Spleen (tissue), 11 donors: ENCODE measurements around the gene CCDC74A. TPM values are rescaled to one million over a fixed set of nuclear protein-coding genes. Genes with fewer than 3 reads are reported as not detected.
"Not testable (repeated sequence)": the region's sequence is repeated elsewhere in the genome, so short reads cannot be mapped to it uniquely, and the experiment has no call there.

Experiments used
- DNase-seq: peaks from one replicate; pipeline ENCODE4 v3.0.0-alpha.2; 2020
- H3K27ac ChIP-seq, 8 donors: fragments of 200-600 bp; sonication (generic) in 7 of 8; 1 replicate in 4 of 8; 2 replicates in 4 of 8; pipeline versions ENCODE4 v1.5.0 to v1.8.0; 2016 to 2021; ENCODE audit warnings: inconsistent platforms in 4 of 8, mild to moderate bottlenecking in 4 of 8, moderate library complexity in 1 of 8
- H3K27me3 ChIP-seq, 7 donors: fragments of 200-600 bp; sonication (generic) in 6 of 7; replicated peaks in 1 of 7; 1 replicate in 4 of 7; 2 replicates in 3 of 7; pipeline versions ENCODE4 v1.5.0 to v1.8.0; 2016 to 2021; ENCODE audit warnings: inconsistent platforms in 3 of 7, mild to moderate bottlenecking in 1 of 7
- H3K36me3 ChIP-seq, 6 donors: fragments of 200-600 bp; sonication (generic) in 5 of 6; 1 replicate in 4 of 6; 2 replicates in 2 of 6; pipeline versions ENCODE4 v1.5.0 to v1.8.0; 2016 to 2021; ENCODE audit warnings: inconsistent platforms in 2 of 6
- H3K4me1 ChIP-seq, 6 donors: fragments of 200-600 bp; sonication (generic) in 5 of 6; 1 replicate in 3 of 6; 2 replicates in 3 of 6; pipeline versions ENCODE4 v1.5.0 to v1.8.0; 2016 to 2021; ENCODE audit warnings: inconsistent platforms in 3 of 6
- H3K4me3 ChIP-seq, 8 donors: fragments of 200-600 bp; sonication (generic) in 7 of 8; 1 replicate in 4 of 8; 2 replicates in 4 of 8; pipeline versions ENCODE4 v1.5.0 to v1.8.0; 2016 to 2021; ENCODE audit warnings: inconsistent platforms in 4 of 8, mild to moderate bottlenecking in 4 of 8, moderate library complexity in 2 of 8
- H3K9me3 ChIP-seq, 8 donors: fragments of 200-600 bp; sonication (generic) in 7 of 8; 1 replicate in 4 of 8; 2 replicates in 4 of 8; pipeline versions ENCODE4 v1.5.0 to v1.8.0; 2016 to 2021; ENCODE audit warnings: inconsistent platforms in 4 of 8
- POLR2A ChIP-seq, 3 donors: fragments of 450-650 bp; IDR thresholded peaks; one replicate each; pipeline ENCODE4 v1.5.1; 2017; ENCODE audit warnings: antibody characterized with exemption in 3 of 3, mild to moderate bottlenecking in 1 of 3
- POLR2AphosphoS5 ChIP-seq, 3 donors: sonication (generic); formaldehyde crosslinking; IDR thresholded peaks; one replicate each; pipeline ENCODE4 v1.5.1; 2017; ENCODE audit warnings: antibody characterized with exemption in 3 of 3
- WGBS, 5 donors: extraction: QIAGEN DNeasy Blood & Tissue Kit in 3 of 5; methylation state at CpG; one replicate each; pipeline versions ENCODE4 v1.1.5 to v1.1.7; 2013 to 2018; 5-methylcytosine and 5-hydroxymethylcytosine counted together
- intact Hi-C: fragments of 100-400 bp; cut with DNase I; formaldehyde crosslinking; loops from one replicate; pipeline ENCODE4 v1.15.0; 2023; ENCODE audit warnings: low total_unique reads
- polyA plus RNA-seq, 3 donors: library from polyadenylated mRNA; stranded (reverse); fragments of 200-250 nt; gene quantifications; one replicate each; pipeline ENCODE4 v1.2.1, GENCODE V29; 2013
- total RNA-seq, 7 donors: library from RNA; depleted of rRNA in 3 of 7; stranded (reverse); fragments of >200 nt in 3 of 7; fragmentation: NEBNext Ultra II Directional in 4 of 7; extraction: Animal tissue kit (Norgen Biotek cat#: 25700) in 4 of 7; gene quantifications; one replicate each; pipeline versions ENCODE4 v1.1.0 to v1.2.1, GENCODE V29; 2016 to 2021
- TF ChIP-seq, protein P1 (sequence below), 11 experiments: fragments of 200-600 bp in 7 of 11; fragments of 450-650 bp in 4 of 11; sonication (generic) in 4 of 11; IDR thresholded peaks in 8 of 11; conservative IDR thresholded peaks in 3 of 11; 1 replicate in 7 of 11; 2 replicates in 4 of 11; pipeline versions ENCODE4 v1.4.0 to v1.8.0; 2016 to 2021; ENCODE audit warnings: antibody characterized with exemption in 11 of 11, inconsistent platforms in 4 of 11, mild to moderate bottlenecking in 1 of 11
- donor health status: healthy with polysubstance abuse.
- donor health status: DM: no; HTN: no; CAD: no; lungs with moderate emphysema.
- donor health status: DM: no; HTN: no; CAD: no.
- donor health status: Bipolar disorder and iron deficiency.
- donor health status: healthy.
- donor health status: DM: no; HTN: no; CAD: no.
- donor health status: DM: yes; HTN: yes; CAD: no.

The CCDC74A gene
- total and polyA plus RNA-seq, 10 donors: 0.44 to 3.7 (median 1.1) TPM

DNA sequence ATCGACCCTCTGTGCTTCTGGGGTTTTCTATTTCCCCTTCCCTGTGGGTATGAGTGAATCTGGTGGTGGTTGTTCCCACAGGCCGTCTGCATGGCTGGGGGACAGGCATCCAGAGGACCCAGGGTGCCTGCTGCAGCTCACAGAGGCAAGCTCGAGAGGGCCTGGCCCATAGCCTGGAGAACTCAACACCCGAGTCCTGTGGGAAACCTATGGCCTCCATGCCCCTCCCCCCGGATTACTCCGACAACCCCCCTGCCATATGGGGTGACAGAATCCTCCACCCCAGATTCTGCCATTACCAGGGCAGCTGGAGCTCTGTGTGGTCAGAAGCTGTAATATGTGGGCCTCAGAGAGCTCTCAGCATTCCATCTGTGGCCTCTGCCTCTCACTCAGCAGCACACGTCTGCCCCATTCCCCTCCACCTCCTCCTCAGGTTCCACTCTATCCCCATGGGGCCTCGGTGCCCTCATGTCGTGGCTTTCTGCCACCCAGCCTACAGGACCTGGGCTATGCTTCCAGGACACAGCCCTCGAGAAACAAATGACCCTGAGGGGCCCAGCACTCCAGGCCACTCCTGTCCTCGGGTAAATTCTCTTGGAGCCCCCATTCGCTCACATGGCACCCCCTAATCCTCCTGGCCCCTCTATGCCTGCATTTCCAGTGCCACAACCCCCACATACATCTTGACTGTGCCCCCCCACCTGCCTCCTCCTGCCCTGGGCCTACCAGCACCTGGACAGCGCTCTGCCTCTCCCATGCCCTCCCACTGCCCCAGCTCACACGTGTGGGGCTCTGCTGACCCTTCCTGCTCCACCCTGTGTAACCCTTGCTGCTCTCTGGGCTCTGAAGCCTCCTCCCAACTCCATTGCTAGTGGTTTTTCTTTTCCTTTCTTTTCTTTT lies 39.1 kb upstream of the CCDC74A start:
- WGBS, 5 donors: 82 to 89% (median 84%) methylated on average over 14 of the region's 14 CpGs
- Histone ChIP-seq H3K4me1 (peaks cover 6 to 29% (median 17%) of the 10 kb centered on the region in 6 donors), H3K4me3 (no peak overlapping the region), H3K36me3 (peaks cover 0 to 28% (median 3%) of the 10 kb centered on the region in 6 donors), H3K27ac (no peak overlapping the region), H3K9me3 (no peaks in the 10 kb centered on the region), H3K27me3 (no peaks in the 10 kb centered on the region)
- intact Hi-C loops: no loop called here
- TF ChIP-seq, protein P1, sequence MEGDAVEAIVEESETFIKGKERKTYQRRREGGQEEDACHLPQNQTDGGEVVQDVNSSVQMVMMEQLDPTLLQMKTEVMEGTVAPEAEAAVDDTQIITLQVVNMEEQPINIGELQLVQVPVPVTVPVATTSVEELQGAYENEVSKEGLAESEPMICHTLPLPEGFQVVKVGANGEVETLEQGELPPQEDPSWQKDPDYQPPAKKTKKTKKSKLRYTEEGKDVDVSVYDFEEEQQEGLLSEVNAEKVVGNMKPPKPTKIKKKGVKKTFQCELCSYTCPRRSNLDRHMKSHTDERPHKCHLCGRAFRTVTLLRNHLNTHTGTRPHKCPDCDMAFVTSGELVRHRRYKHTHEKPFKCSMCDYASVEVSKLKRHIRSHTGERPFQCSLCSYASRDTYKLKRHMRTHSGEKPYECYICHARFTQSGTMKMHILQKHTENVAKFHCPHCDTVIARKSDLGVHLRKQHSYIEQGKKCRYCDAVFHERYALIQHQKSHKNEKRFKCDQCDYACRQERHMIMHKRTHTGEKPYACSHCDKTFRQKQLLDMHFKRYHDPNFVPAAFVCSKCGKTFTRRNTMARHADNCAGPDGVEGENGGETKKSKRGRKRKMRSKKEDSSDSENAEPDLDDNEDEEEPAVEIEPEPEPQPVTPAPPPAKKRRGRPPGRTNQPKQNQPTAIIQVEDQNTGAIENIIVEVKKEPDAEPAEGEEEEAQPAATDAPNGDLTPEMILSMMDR (IDR thresholded peaks at IDR 0.05 in 8 of 11, conservative IDR thresholded peaks at IDR 0.05 in 3 of 11): no peak
- TF ChIP-seq POLR2A (IDR thresholded peaks at IDR 0.05): no peak
- no peak for TF ChIP-seq POLR2AphosphoS5 (IDR thresholded peaks at IDR 0.05)
- DNase-seq: no peak

DNA sequence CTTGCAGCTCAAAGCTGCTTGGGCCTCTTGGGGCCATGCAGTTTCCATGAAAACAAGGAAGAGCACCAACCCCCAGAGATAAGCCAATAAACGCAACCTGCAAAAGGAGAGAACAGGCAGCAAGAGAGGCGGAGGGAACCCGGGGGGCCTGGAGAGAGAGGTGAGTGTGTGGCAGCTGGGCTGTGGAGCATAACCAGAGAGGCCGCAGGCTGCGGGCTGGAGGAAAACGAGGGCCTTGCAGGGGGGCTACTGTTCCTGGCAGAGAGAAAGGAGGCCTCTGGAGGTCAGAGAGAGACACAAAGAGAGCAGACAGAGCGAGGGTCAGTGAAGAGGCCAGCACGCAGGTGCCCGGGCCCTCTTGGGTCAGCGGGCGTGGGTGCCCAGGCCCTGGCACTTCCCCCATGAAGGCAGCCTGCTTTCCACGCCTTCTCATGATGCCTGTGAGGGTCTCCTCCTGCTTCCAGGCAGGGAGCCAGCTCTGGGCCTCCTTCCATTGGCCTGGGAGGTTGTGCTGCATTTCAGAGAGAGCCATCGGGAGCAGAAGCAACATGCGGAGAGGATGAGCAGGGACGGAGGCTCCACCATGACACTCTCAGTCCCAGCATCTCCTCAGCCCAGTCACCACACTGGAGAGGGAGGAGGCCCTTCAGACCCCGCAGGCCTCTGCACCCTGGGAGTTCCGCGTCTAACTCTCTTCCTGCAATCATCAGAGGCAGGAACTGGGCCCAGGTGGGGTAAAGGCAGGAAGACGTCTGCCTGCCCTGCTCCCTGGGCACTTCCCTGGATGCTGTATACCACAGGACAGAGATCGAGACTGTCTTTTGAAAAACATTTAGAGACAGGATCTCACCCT lies 36.8 kb upstream of the CCDC74A start:
- H3K27me3 ChIP-seq, H3K9me3 ChIP-seq, intact Hi-C loops: not testable (repeated sequence)
- Histone ChIP-seq H3K4me1 (peaks cover 15 to 52% (median 37%) of the 10 kb centered on the region in 6 donors), H3K27ac (peak overlapping the region in 4 of 8 donors; percentile 6 to 96 (median 50)), H3K36me3 (peaks cover 0 to 18% (median 0%) of the 10 kb centered on the region in 6 donors), H3K4me3 (peak overlapping the region; percentile 6 to 93 (median 80))
- 60 to 76% (median 67%) methylated on average over 16 to 20 of the region's 20 CpGs for WGBS, 5 donors
- peak; percentile 82 for DNase-seq

DNA sequence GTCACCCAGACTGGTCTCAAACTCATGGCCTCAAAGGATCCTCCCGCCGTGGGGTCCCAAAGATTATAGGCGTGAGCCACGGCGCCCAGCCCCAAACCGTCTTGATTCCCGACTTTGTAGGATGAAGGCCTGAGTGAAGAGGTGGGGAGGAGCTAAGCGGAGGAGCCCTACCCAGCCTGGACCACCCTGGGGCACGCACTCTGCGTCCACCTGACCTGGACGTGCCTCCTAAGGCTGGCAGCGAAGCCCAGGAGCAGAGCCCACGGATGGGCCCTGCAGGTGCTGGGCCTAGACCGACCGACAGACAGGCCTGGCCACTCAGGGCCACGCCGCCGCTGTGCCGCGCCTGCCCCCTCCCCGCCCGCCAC lies 36.2 kb upstream of the CCDC74A start:
- H3K27me3 ChIP-seq, intact Hi-C loops, H3K9me3 ChIP-seq: not testable (repeated sequence)
- Histone ChIP-seq H3K27ac (peak overlapping the region in 4 of 8 donors; percentile 6 to 96 (median 50)), H3K4me3 (peak overlapping the region; percentile 6 to 93 (median 80)), H3K4me1 (peaks cover 15 to 58% (median 39%) of the 10 kb centered on the region in 6 donors), H3K36me3 (peaks cover 0 to 13% (median 0%) of the 10 kb centered on the region in 6 donors)
- DNase-seq: peak; percentile 80
- WGBS, 5 donors: 7 to 22% (median 14%) methylated on average over 3 to 22 of the region's 22 CpGs

DNA sequence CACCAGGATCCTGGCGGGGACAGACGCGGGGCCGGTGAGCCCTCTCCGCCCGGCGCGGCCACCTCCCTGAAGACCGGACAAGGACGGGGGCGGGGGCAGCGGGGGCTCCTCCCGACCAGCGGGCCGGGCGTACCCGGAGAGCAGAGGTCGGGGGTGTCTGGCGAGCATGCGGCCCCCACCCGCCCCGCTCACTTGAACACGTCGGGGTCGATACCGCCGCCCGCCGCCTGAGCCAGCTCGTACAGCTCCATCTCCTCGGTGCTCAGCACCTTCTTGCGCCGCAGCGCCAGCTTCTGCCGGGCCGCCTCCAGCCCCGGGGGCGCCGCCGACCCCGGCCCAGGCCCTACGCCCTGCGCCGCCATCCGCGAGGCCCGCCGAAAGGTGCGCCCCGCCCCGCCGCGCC lies 35.7 kb upstream of the CCDC74A start, which contains the start of gene MZT2A:
TSS of gene MZT2A (minus strand) at position 383 of the 403 bp plus-strand sequence. CDS start at position 362, 21 bp downstream.
- Histone ChIP-seq H3K36me3 (peaks cover 0 to 13% (median 0%) of the 10 kb centered on the region in 6 donors), H3K4me3 (peak within 1 kb of the TSS; percentile 78 to 93 (median 81)), H3K4me1 (peaks cover 15 to 63% (median 39%) of the 10 kb centered on the region in 6 donors), H3K27ac (peak within 1 kb of the TSS; percentile 81 to 96 (median 92))
- H3K27me3 ChIP-seq, H3K9me3 ChIP-seq, DNase-seq, intact Hi-C loops: not testable (repeated sequence)
- 1 to 2% (median 1%) methylated on average over 37 to 53 of the region's 53 CpGs; no CpG with 5 or more reads in 2 of the 5 donors for WGBS, 5 donors

DNA sequence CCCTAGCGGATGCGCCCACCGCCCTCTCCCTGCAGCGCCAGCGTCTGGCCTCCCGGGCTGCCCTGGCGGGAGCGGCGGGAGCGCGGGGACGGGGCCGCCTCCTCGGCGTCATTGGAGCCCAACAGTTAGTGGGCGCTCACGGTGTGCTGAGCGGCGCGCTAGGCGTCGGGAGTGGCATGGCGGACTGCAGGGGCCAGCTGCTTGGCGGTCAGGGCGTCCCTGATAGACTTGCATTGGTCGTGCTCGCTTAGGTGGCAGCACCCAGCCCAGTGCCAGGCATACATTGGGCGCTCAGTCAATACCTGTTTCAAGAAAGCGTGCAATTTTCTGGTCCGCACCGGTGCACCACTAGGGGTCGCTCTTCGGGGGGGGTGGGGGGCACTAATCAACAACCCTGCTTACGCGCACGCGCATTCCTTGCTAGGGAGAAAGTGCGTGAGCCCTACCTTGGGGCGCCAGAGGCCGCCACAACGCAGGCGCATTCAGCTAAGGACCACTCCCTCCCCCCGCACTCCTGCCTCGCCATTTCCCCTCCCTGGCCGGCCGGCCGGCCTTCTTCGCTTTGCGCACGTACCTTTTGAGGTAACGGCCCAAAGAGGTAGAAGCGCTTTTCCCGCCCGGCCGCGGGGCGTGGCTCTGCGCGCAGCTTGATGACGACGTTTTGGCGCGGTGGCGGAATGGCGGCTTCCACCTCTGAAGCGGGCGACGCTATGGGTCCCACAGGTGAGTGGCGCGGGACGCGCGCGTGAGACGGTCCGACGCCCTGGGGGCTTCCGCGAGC lies 35.1 kb upstream of the CCDC74A start:
- 0% methylated on average over 35 to 79 of the region's 79 CpGs for WGBS, 5 donors
- Histone ChIP-seq H3K4me3 (peak overlapping the region; percentile 78 to 93 (median 81)), H3K27me3 (no peaks in the 10 kb centered on the region), H3K27ac (peak overlapping the region; percentile 81 to 96 (median 92)), H3K9me3 (no peaks in the 10 kb centered on the region), H3K4me1 (peaks cover 15 to 68% (median 39%) of the 10 kb centered on the region in 6 donors), H3K36me3 (peaks cover 0 to 15% (median 0%) of the 10 kb centered on the region in 6 donors)
- DNase-seq: peak; percentile 97
- intact Hi-C loops: no loop called here
- TF ChIP-seq POLR2A (IDR thresholded peaks at IDR 0.05) (peak in 1 of 3 donors; percentile 2), POLR2AphosphoS5 (IDR thresholded peaks at IDR 0.05) (peak; percentile 77 to 91 (median 83))
- TF ChIP-seq, protein P1 (IDR thresholded peaks at IDR 0.05 in 8 of 11, conservative IDR thresholded peaks at IDR 0.05 in 3 of 11): peak; percentile 61 to 95 (median 86)
